ENCODE data around the gene CASP4.
"Not testable (repeated sequence)": the region's sequence is repeated elsewhere in the genome, so short reads cannot be mapped to it uniquely, and the experiment has no call there.

CASP4 gene

GRCh38 chr11:104956528-104956927, 11.8 kb downstream of the CASP4 start:
- peak; percentile 34 for DNase-seq (ENCODE audit: low spot score)

- peak; percentile 83 for DNase-seq (ENCODE audit: low spot score)
Measured at GRCh38 chr11:104946907-104947306, 21.5 kb downstream of the CASP4 start.

GRCh38 chr11:104944076-104944475, 24.3 kb downstream of the CASP4 start:
- no peak for DNase-seq (ENCODE audit: low spot score)

- DNase-seq (ENCODE audit: low spot score): no peak
Measured at GRCh38 chr11:104943561-104943960, 24.8 kb downstream of the CASP4 start.

- no peak for DNase-seq (ENCODE audit: low spot score)
Measured at GRCh38 chr11:104934594-104934993, 33.8 kb downstream of the CASP4 start.

GRCh38 chr11:104934073-104934472, 34.3 kb downstream of the CASP4 start:
- DNase-seq (ENCODE audit: low spot score): not testable (repeated sequence)

GRCh38 chr11:104928811-104929210, 39.6 kb downstream of the CASP4 start:
- DNase-seq (ENCODE audit: low spot score): no peak

GRCh38 chr11:104926771-104927611, 41.4 kb downstream of the CASP4 start:
- DNase-seq (ENCODE audit: low spot score): no peak

- DNase-seq (ENCODE audit: low spot score): no peak
Measured at GRCh38 chr11:104925850-104926249, 42.5 kb downstream of the CASP4 start.

- DNase-seq (ENCODE audit: low spot score): no peak
Measured at GRCh38 chr11:104918113-104918824, 50.1 kb downstream of the CASP4 start.

GRCh38 chr11:104917271-104918112, 50.9 kb downstream of the CASP4 start:
- no peak for DNase-seq (ENCODE audit: low spot score)

- peak; percentile 12 for DNase-seq (ENCODE audit: low spot score)
Measured at GRCh38 chr11:104916442-104916841, 51.9 kb downstream of the CASP4 start.

GRCh38 chr11:104912102-104912501, 56.3 kb downstream of the CASP4 start:
- DNase-seq (ENCODE audit: low spot score): no peak

- DNase-seq (ENCODE audit: low spot score): no peak
Measured at GRCh38 chr11:104908186-104908531, 60.2 kb downstream of the CASP4 start.

GRCh38 chr11:104907521-104908185, 60.7 kb downstream of the CASP4 start:
- DNase-seq (ENCODE audit: low spot score): no peak

GRCh38 chr11:104905271-104905670, 63.1 kb downstream of the CASP4 start:
- no peak for DNase-seq (ENCODE audit: low spot score)

- DNase-seq (ENCODE audit: low spot score): no peak
Measured at GRCh38 chr11:104899226-104899625, 69.1 kb downstream of the CASP4 start.

- DNase-seq (ENCODE audit: low spot score): no peak
Measured at GRCh38 chr11:104898685-104899013, 69.7 kb downstream of the CASP4 start.

- no peak for DNase-seq (ENCODE audit: low spot score)
Measured at GRCh38 chr11:104897891-104898684, 70.3 kb downstream of the CASP4 start, which contains the start of gene CASP12. Gene CASP12, minus strand, starts transcription at chr11:104898460.

- DNase-seq (ENCODE audit: low spot score): no peak
Measured at GRCh38 chr11:104895634-104896033, 72.7 kb downstream of the CASP4 start.

- DNase-seq (ENCODE audit: low spot score): no peak
Measured at GRCh38 chr11:104893876-104894275, 74.5 kb downstream of the CASP4 start.
